Heart left ventricle (tissue), 13 donors: Measurements from ENCODE around the gene C11orf68.
"Not testable (repeated sequence)": the region's sequence is repeated elsewhere in the genome, so short reads cannot be mapped to it uniquely, and the experiment has no call there.

ENCODE experiments used
- CTCF ChIP-seq, 12 donors: fragments of 200-600 bp; sonication (generic) in 4 of 12; IDR thresholded peaks; one replicate each; pipeline versions ENCODE4 v1.5.0 to v1.8.0; 2018 to 2022; ENCODE audit warnings: antibody characterized with exemption in 12 of 12, mild to moderate bottlenecking in 5 of 12
- POLR2A ChIP-seq, 2 donors: fragments of 450-650 bp; IDR thresholded peaks; one replicate each; pipeline ENCODE4 v1.6.1; 2017; ENCODE audit warnings: antibody characterized with exemption in 2 of 2, mild to moderate bottlenecking in 2 of 2, moderate library complexity in 2 of 2
- donor health status: ischemic (EF 13 %, LVEDD 7.1; RV severe dilation, severe dysfunction).
- donor health status: DM: no; HTN: yes; CAD: no.
- donor health status: DM: no; HTN: no; CAD: no.
- donor health status: ischemic (EF 25% LVEDD 6.9; RV normal size, moderate dysfunction).
- donor health status: ischemic (EF 25% LVEDD 5.7; RV mildly dilated, moderate dysfunction).
- donor health status: ischemic (EF 35%, LVEDD 5.7; RV mildly dilated, moderate dysfunction).
- donor health status: nonischemic (EF 11% LVEDD 7.7; RV severe dilation, severe dysfunction).
- donor health status: DM: yes; HTN: yes; CAD: no.
- donor health status: PGD.
- donor health status: ischemic (EF 29% LVEDD 5.4; RV normal size, mild dysfunction).
- donor health status: nonischemic (EF 23%, LVEDD 6.1; RV moderate dilation, normal function).

GRCh38 chr11:65951641-65952040 lies 32.8 kb upstream of the C11orf68 start:
- TF ChIP-seq CTCF, POLR2A (IDR thresholded peaks at IDR 0.05): not testable (repeated sequence)
